ENCODE data around the gene CACNA1C. TPM values are rescaled to one million over a fixed set of nuclear protein-coding genes. Genes with fewer than 3 reads are reported as not detected.

Gene CACNA1C
- total and polyA plus RNA-seq, 2 donors (not counting 1 experiment from before 2014, with no cell fraction given) = 7.6 to 11.4 TPM

GRCh38 chr12:2288471-2288870 is 235.7 kb downstream of the CACNA1C start:
- Histone ChIP-seq H2AFZ (ENCODE audit: low read length) (no peak overlapping the region), H3K9ac (ENCODE audit: insufficient read depth, low read length) (no peak overlapping the region), H3K27ac (ENCODE audit: insufficient read depth, low read length) (no peak overlapping the region), H3K27me3 (ENCODE audit: control insufficient read depth, insufficient read depth, low read length) (no peaks in the 10 kb centered on the region), H3K4me1 (ENCODE audit: control insufficient read depth, extremely low read depth, insufficient read depth, low read length) (peaks cover 45% of the 10 kb centered on the region), H3K9me3 (ENCODE audit: control insufficient read depth, insufficient read depth, low read depth, low read length) (no peaks in the 10 kb centered on the region), H3K79me2 (ENCODE audit: control insufficient read depth, insufficient read depth, low read length) (no peaks in the 10 kb centered on the region), H4K20me1 (ENCODE audit: control insufficient read depth, extremely low read depth, insufficient read depth, low read length) (no peaks in the 10 kb centered on the region), H3K4me2 (ENCODE audit: extremely low read depth, insufficient read depth, low read length) (no peak overlapping the region), H3K4me3 (replicated peaks in 1 of 4; ENCODE audit: control extremely low read depth in 1 of 4, insufficient read depth in 1 of 4, low read depth in 3 of 4, low read length in 4 of 4) (no peak overlapping the region), H3K36me3 (ENCODE audit: control insufficient read depth, insufficient read depth, low read length) (no peaks in the 10 kb centered on the region)
- TF ChIP-seq EZH2 (IDR thresholded peaks at IDR 0.05; ENCODE audit: low read length, missing control alignments) (no peak), CTCF (conservative IDR thresholded peaks at IDR 0.05 in 1 of 2, IDR thresholded peaks at IDR 0.05 in 1 of 2; ENCODE audit: low read depth in 1 of 2, low read length in 2 of 2) (no peak)
- DNase-seq (ENCODE audit: low read depth in 2 of 2) = no peak

- Histone ChIP-seq H3K27ac (ENCODE audit: insufficient read depth, low read length) (no peak overlapping the region), H3K9ac (ENCODE audit: insufficient read depth, low read length) (no peak overlapping the region), H3K4me2 (ENCODE audit: extremely low read depth, insufficient read depth, low read length) (no peak overlapping the region), H3K36me3 (ENCODE audit: control insufficient read depth, insufficient read depth, low read length) (no peaks in the 10 kb centered on the region), H3K9me3 (ENCODE audit: control insufficient read depth, insufficient read depth, low read depth, low read length) (no peaks in the 10 kb centered on the region), H3K79me2 (ENCODE audit: control insufficient read depth, insufficient read depth, low read length) (no peaks in the 10 kb centered on the region), H2AFZ (ENCODE audit: low read length) (no peak overlapping the region), H3K4me3 (replicated peaks in 1 of 4; ENCODE audit: control extremely low read depth in 1 of 4, insufficient read depth in 1 of 4, low read depth in 3 of 4, low read length in 4 of 4) (no peak overlapping the region), H3K27me3 (ENCODE audit: control insufficient read depth, insufficient read depth, low read length) (no peaks in the 10 kb centered on the region), H3K4me1 (ENCODE audit: control insufficient read depth, extremely low read depth, insufficient read depth, low read length) (peaks cover 42% of the 10 kb centered on the region), H4K20me1 (ENCODE audit: control insufficient read depth, extremely low read depth, insufficient read depth, low read length) (no peaks in the 10 kb centered on the region)
- TF ChIP-seq EZH2 (IDR thresholded peaks at IDR 0.05; ENCODE audit: low read length, missing control alignments) = no peak
- TF ChIP-seq CTCF (conservative IDR thresholded peaks at IDR 0.05 in 1 of 2, IDR thresholded peaks at IDR 0.05 in 1 of 2; ENCODE audit: low read depth in 1 of 2, low read length in 2 of 2) = no peak
- DNase-seq (ENCODE audit: low read depth in 2 of 2) = no peak
Observed at GRCh38 chr12:2288875-2289274, 236.1 kb downstream of the CACNA1C start.

- H3K4me2 ChIP-seq (ENCODE audit: extremely low read depth, insufficient read depth, low read length) = no peak overlapping the region
- H3K36me3 ChIP-seq (ENCODE audit: control insufficient read depth, insufficient read depth, low read length) = no peaks in the 10 kb centered on the region
- H3K9ac ChIP-seq (ENCODE audit: insufficient read depth, low read length) = no peak overlapping the region
- H3K4me1 ChIP-seq (ENCODE audit: control insufficient read depth, extremely low read depth, insufficient read depth, low read length) = peaks cover 41% of the 10 kb centered on the region
- H3K27ac ChIP-seq (ENCODE audit: insufficient read depth, low read length) = no peak overlapping the region
- TF ChIP-seq CTCF (conservative IDR thresholded peaks at IDR 0.05 in 1 of 2, IDR thresholded peaks at IDR 0.05 in 1 of 2; ENCODE audit: low read depth in 1 of 2, low read length in 2 of 2) (no peak), EZH2 (IDR thresholded peaks at IDR 0.05; ENCODE audit: low read length, missing control alignments) (no peak)
- no peak for DNase-seq (ENCODE audit: low read depth in 2 of 2)
- H3K9me3 ChIP-seq (ENCODE audit: control insufficient read depth, insufficient read depth, low read depth, low read length) = no peaks in the 10 kb centered on the region
- no peaks in the 10 kb centered on the region for H3K79me2 ChIP-seq (ENCODE audit: control insufficient read depth, insufficient read depth, low read length)
- H2AFZ ChIP-seq (ENCODE audit: low read length) = no peak overlapping the region
- H3K4me3 ChIP-seq (replicated peaks in 1 of 4; ENCODE audit: control extremely low read depth in 1 of 4, insufficient read depth in 1 of 4, low read depth in 3 of 4, low read length in 4 of 4) = no peak overlapping the region
- no peaks in the 10 kb centered on the region for H4K20me1 ChIP-seq (ENCODE audit: control insufficient read depth, extremely low read depth, insufficient read depth, low read length)
- no peaks in the 10 kb centered on the region for H3K27me3 ChIP-seq (ENCODE audit: control insufficient read depth, insufficient read depth, low read length)
Observed at GRCh38 chr12:2289525-2289924, 236.7 kb downstream of the CACNA1C start.
